Fibroblast of upper back skin (primary cell): ENCODE results near the gene ABCD1.

Experiments
- DNase-seq: peaks from one replicate; pipeline ENCODE4 v3.0.0-alpha.2; 2013

The ABCD1 gene

GRCh38 chrX:153763989-153764755, 39.5 kb downstream of the ABCD1 start, which contains the start of gene PLXNB3:
PLXNB3 (plus strand) TSS chrX:153764249; CDS start chrX:153765536, 1,287 bp downstream.
- peak; percentile 65 for DNase-seq

- DNase-seq, result no peak
Observed at GRCh38 chrX:153764786-153765137, 40.1 kb downstream of the ABCD1 start.

- no peak for DNase-seq
Observed at GRCh38 chrX:153765138-153766079, 40.8 kb downstream of the ABCD1 start.

- DNase-seq, result peak; percentile 75
Observed at GRCh38 chrX:153766098-153766817, 41.6 kb downstream of the ABCD1 start.

- DNase-seq, result no peak
Observed at GRCh38 chrX:153766871-153767673, 42.4 kb downstream of the ABCD1 start.

GRCh38 chrX:153767674-153768055, 43.0 kb downstream of the ABCD1 start:
- no peak for DNase-seq

- no peak for DNase-seq
Observed at GRCh38 chrX:153768311-153769157, 43.9 kb downstream of the ABCD1 start.

GRCh38 chrX:153769158-153769864, 44.7 kb downstream of the ABCD1 start:
- no peak for DNase-seq

GRCh38 chrX:153769865-153770600, 45.4 kb downstream of the ABCD1 start:
- DNase-seq, result no peak

GRCh38 chrX:153770601-153771414, 46.2 kb downstream of the ABCD1 start:
- no peak for DNase-seq

GRCh38 chrX:153771415-153772315, 47.0 kb downstream of the ABCD1 start:
- DNase-seq, result no peak

- DNase-seq, result no peak
Observed at GRCh38 chrX:153772316-153773217, 47.9 kb downstream of the ABCD1 start.

GRCh38 chrX:153773218-153773611, 48.6 kb downstream of the ABCD1 start:
- DNase-seq, result no peak

GRCh38 chrX:153773741-153774575, 49.3 kb downstream of the ABCD1 start:
- DNase-seq, result no peak

GRCh38 chrX:153774576-153775292, 50.1 kb downstream of the ABCD1 start:
- no peak for DNase-seq
